CD8-positive, alpha-beta memory T cell (primary cell): ENCODE data around the gene TDG. TPM values are rescaled to one million over a fixed set of nuclear protein-coding genes. Genes with fewer than 3 reads are reported as not detected.
A peak's percentile ranks its signal among the peaks of the same experiment; 100 is the strongest.

Source experiments
- CTCF ChIA-PET: fragments of 350-600 bp; sonication (Branson Sonifier 250); formaldehyde crosslinking; loops from one replicate; lab custom pipeline; 2021; ENCODE audit warnings: antibody characterized with exemption; lab: Charles Lee
- POLR2A ChIA-PET: fragments of 350-600 bp; sonication (Branson Sonifier 250); formaldehyde crosslinking; loops from one replicate; lab custom pipeline; 2021; ENCODE audit warnings: antibody characterized with exemption; lab: Charles Lee
- DNase-seq, 5 donors: peaks; one replicate each; pipeline versions ENCODE4 v3.0.0 to v3.0.0-alpha.2; 2020 to 2022; ENCODE audit warnings: mixed read lengths in 1 of 5
- H3K27ac ChIP-seq: one replicate; pipeline ENCODE4 v1.7.0; 2013; ENCODE audit warnings: low read depth, mild to moderate bottlenecking, low read length, moderate library complexity
- H3K27me3 ChIP-seq: 2 replicates; pipeline ENCODE4 v1.7.0; 2013; ENCODE audit warnings: low read length, mild to moderate bottlenecking; ENCODE audit not compliant: insufficient read depth, poor library complexity, severe bottlenecking
- H3K36me3 ChIP-seq: 2 replicates; pipeline ENCODE4 v1.7.0; 2013; ENCODE audit warnings: mild to moderate bottlenecking, low read length, moderate library complexity; ENCODE audit not compliant: insufficient read depth
- H3K4me1 ChIP-seq: 2 replicates; pipeline ENCODE4 v1.7.0; 2013; ENCODE audit warnings: mild to moderate bottlenecking, low read length, moderate library complexity; ENCODE audit not compliant: insufficient read depth
- H3K4me3 ChIP-seq: 2 replicates; pipeline ENCODE4 v1.7.0; 2013; ENCODE audit warnings: mild to moderate bottlenecking, low read length
- H3K9me3 ChIP-seq: 2 replicates; pipeline ENCODE4 v1.7.0; 2013; ENCODE audit warnings: mild to moderate bottlenecking, low read length
- H3K27ac Mint-ChIP-seq, 8 donors: one replicate each; pipeline ENCODE4 v1.8.0; 2020 to 2021; ENCODE audit warnings: mixed read lengths in 8 of 8, mild to moderate bottlenecking in 6 of 8, inconsistent platforms in 3 of 8, moderate library complexity in 3 of 8
- H3K27me3 Mint-ChIP-seq, 2 donors: one replicate each; pipeline ENCODE4 v1.8.0; 2020 to 2021; ENCODE audit warnings: mixed read lengths in 2 of 2, mild to moderate bottlenecking in 1 of 2, moderate library complexity in 1 of 2
- H3K36me3 Mint-ChIP-seq, 3 donors: one replicate each; pipeline ENCODE4 v1.8.0; 2020 to 2021; ENCODE audit warnings: mixed read lengths in 3 of 3, inconsistent platforms in 1 of 3, mild to moderate bottlenecking in 1 of 3
- H3K4me1 Mint-ChIP-seq, 3 donors: one replicate each; pipeline ENCODE4 v1.8.0; 2020 to 2021; ENCODE audit warnings: mixed read lengths in 3 of 3, inconsistent platforms in 1 of 3, mild to moderate bottlenecking in 1 of 3
- H3K4me3 Mint-ChIP-seq, 7 donors: one replicate each; pipeline ENCODE4 v1.8.0; 2020 to 2021; ENCODE audit warnings: mixed read lengths in 7 of 7, mild to moderate bottlenecking in 6 of 7, moderate library complexity in 4 of 7, inconsistent platforms in 2 of 7
- H3K9me3 Mint-ChIP-seq, 5 donors: one replicate each; pipeline ENCODE4 v1.8.0; 2020 to 2022; ENCODE audit warnings: mixed read lengths in 5 of 5, mild to moderate bottlenecking in 3 of 5, moderate library complexity in 2 of 5, inconsistent platforms in 1 of 5
- polyA plus RNA-seq: library from polyadenylated mRNA; unstranded; fragments of 300-500 nt; fragmentation: Illumina TruSeq; gene quantifications from one replicate; pipeline ENCODE4 v1.2.3, GENCODE V29; 2021
- total RNA-seq, 2 experiments: library from RNA; stranded (reverse); gene quantifications; one replicate each; pipeline ENCODE4 v1.2.3, GENCODE V29; 2021

TDG gene
- total and polyA plus RNA-seq, 3 experiments from 2014 or later = 24.1 to 52.6 (median 51.2) TPM

DNA sequence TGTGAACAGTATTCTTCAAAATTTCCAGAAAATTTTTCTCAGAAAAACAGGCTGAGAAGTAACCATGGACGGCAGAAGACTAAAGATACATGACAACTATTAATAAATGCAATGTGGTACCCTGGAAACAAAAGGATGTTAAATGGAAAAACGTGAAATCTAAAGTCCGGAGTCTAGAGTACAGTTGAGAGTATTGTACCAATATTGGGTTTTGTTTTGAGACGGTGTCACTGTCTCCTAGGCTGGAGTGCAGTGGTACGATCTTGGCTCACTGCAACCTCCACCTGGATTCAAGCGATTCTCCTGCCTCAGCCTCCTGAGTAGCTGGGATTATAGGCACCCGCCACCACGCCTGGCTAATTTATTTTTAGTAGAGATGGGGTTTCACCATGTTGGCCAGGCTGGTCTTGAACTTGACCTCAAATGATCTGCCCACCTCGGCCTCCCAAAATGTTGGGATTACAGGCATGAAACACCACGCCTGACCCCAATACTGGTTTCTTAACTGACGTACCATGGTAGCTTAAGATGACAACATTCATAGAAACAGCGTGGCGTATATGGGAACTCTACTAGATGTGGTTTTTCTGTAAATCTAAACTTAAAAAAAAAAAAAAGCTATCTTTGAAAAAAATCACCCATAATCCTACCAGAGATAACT lies 16.8 kb upstream of the TDG start:
- H3K27me3 Mint-ChIP-seq = no peaks in the 10 kb centered on the region
- CTCF ChIA-PET = interaction anchor here (1.0 to 1.1 kb wide), 2 partner anchors 9 to 13 kb away, joined by 3 read pairs; no protein-coding TSS in a partner anchor
- Histone ChIP-seq H3K27me3 (no peaks in the 10 kb centered on the region), H3K27ac (no peak overlapping the region), H3K4me1 (no peaks in the 10 kb centered on the region), H3K36me3 (peaks cover 72% of the 10 kb centered on the region), H3K4me3 (no peak overlapping the region), H3K9me3 (no peaks in the 10 kb centered on the region)
- peaks cover 9 to 33% (median 30%) of the 10 kb centered on the region in 3 donors for H3K4me1 Mint-ChIP-seq
- POLR2A ChIA-PET = interaction anchor here (0.7 kb wide), 1 partner anchor 17 kb away, joined by 5 read pairs; the partner anchor contains the start of gene TDG
- DNase-seq = no peak
- peak overlapping the region in 7 of 8 donors; percentile 43 to 70 (median 63) for H3K27ac Mint-ChIP-seq
- no peaks in the 10 kb centered on the region for H3K9me3 Mint-ChIP-seq
- H3K4me3 Mint-ChIP-seq = no peak overlapping the region
- H3K36me3 Mint-ChIP-seq = peaks cover 4 to 94% (median 29%) of the 10 kb centered on the region in 3 donors

- H3K4me1 ChIP-seq = peaks cover 14% of the 10 kb centered on the region
- Mint-ChIP-seq H3K4me3 (peak overlapping the region in 1 of 7 donors; percentile 8), H3K27ac (peak overlapping the region in 5 of 8 donors; percentile 30 to 81 (median 77)), H3K36me3 (peaks cover 0 to 78% (median 20%) of the 10 kb centered on the region in 3 donors), H3K27me3 (peaks cover 0 to 3% of the 10 kb centered on the region in 2 donors), H3K4me1 (peaks cover 33 to 61% (median 59%) of the 10 kb centered on the region in 3 donors), H3K9me3 (no peaks in the 10 kb centered on the region)
- H3K27me3 ChIP-seq = no peaks in the 10 kb centered on the region
- H3K36me3 ChIP-seq = peaks cover 39% of the 10 kb centered on the region
- POLR2A ChIA-PET = interaction anchor here (1.0 kb wide), 1 partner anchor 14 kb away, joined by 5 read pairs; the partner anchor contains the start of gene TDG
- no peak for DNase-seq
- CTCF ChIA-PET = interaction anchor here (1.0 to 1.7 kb wide), 2 partner anchors 13 to 157 kb away, joined by 3 to 6 read pairs; partner anchors contain the start of gene TDG
- no peak overlapping the region for H3K27ac ChIP-seq
- H3K4me3 ChIP-seq = no peak overlapping the region
- H3K9me3 ChIP-seq = no peaks in the 10 kb centered on the region
Measured at GRCh38 chr12:103952497-103952896, 13.2 kb upstream of the TDG start.

DNA sequence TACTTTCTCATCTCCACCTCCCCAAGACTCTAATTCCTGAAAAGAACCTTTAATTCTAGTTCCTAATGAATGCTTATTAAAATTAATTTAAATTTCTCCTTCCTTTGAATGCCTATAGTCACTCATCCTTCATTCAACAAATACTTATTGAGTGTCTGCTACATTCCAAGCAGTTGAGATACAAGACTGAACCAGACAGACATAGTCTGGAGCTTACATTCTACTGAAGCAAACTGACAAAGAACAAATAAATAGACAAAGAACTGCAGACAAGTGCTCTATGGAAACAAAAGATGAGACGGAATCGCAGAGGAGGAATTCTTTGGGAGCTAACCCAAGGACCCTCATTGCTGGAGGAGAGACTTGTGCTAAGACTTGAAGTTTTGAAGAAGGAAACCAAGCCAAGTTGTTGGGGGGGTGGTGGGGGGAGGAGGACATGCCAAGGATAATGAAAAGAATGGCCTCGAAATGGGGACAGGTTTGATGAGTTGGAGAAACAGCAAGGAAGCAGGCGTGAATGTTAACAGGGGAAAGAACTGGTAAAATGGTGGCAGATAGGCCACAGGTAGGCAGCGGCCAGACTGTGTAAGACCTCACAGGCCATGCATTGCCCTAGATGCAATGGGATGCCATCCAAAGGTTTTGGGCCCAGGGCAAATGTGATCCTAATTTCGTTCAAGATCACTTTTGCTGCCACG lies 9.7 kb upstream of the TDG start:
- H3K27ac ChIP-seq = peak overlapping the region; percentile 71
- H3K4me1 Mint-ChIP-seq = peaks cover 34 to 54% (median 45%) of the 10 kb centered on the region in 3 donors
- peak overlapping the region; percentile 96 to 100 (median 99) for H3K4me3 Mint-ChIP-seq
- H3K36me3 Mint-ChIP-seq = peaks cover 0 to 45% (median 4%) of the 10 kb centered on the region in 3 donors
- H3K9me3 Mint-ChIP-seq = no peaks in the 10 kb centered on the region
- H3K27me3 Mint-ChIP-seq = peaks cover 0 to 3% of the 10 kb centered on the region in 2 donors
- no peaks in the 10 kb centered on the region for H3K27me3 ChIP-seq
- DNase-seq = no peak
- ChIA-PET POLR2A (interaction anchor here (0.7 to 2.3 kb wide), 7 partner anchors 10 to 182 kb away, joined by 3 to 52 read pairs (median 4); partner anchors contain the start of genes HSP90B1, NFYB, NT5DC3 and TDG), CTCF (interaction anchor here (1.9 to 2.4 kb wide), 3 partner anchors 10 to 27 kb away, joined by 4 to 23 read pairs (median 11); partner anchors contain the start of genes HSP90B1 and TDG)
- H3K4me1 ChIP-seq = peaks cover 14% of the 10 kb centered on the region
- H3K4me3 ChIP-seq = peak overlapping the region; percentile 71
- no peaks in the 10 kb centered on the region for H3K9me3 ChIP-seq
- H3K27ac Mint-ChIP-seq = peak overlapping the region; percentile 93 to 99 (median 99)
- peaks cover 17% of the 10 kb centered on the region for H3K36me3 ChIP-seq

DNA sequence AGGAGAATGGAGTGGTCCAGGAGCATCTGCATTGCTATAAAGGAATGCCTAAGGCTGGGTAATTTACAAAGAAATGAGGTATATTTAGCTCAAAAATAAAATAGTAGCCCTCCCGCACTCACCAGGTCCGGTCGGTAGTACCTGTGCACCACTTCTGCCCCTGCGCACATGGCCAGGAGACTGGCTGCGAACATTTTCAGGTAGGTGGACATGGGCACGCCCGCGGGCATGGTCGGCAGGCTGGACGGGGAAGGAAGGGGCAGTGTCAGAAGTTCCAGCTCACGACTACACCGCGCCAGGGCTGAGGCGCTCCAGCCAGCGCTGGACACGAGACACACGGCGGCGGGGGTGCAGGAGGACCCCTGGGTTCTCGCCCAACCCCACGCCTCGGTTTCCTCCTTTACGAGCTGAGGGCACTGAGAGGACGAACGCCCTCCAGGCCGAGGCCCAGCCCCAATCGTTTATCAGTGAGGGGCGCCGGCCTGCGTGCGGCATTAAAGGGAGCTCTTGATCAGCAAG lies 9.1 kb upstream of the TDG start:
- ChIA-PET CTCF (interaction anchor here (1.0 to 2.4 kb wide), 4 partner anchors 9 to 153 kb away, joined by 3 to 23 read pairs (median 8); partner anchors contain the start of genes HSP90B1 and TDG), POLR2A (interaction anchor here (0.7 to 2.3 kb wide), 7 partner anchors 9 to 182 kb away, joined by 3 to 52 read pairs (median 4); partner anchors contain the start of genes HSP90B1, NFYB, NT5DC3 and TDG)
- Mint-ChIP-seq H3K27ac (peak overlapping the region; percentile 93 to 99 (median 99)), H3K36me3 (peaks cover 0 to 42% (median 4%) of the 10 kb centered on the region in 3 donors), H3K9me3 (no peaks in the 10 kb centered on the region), H3K27me3 (peaks cover 0 to 3% of the 10 kb centered on the region in 2 donors), H3K4me1 (peaks cover 34 to 54% (median 45%) of the 10 kb centered on the region in 3 donors), H3K4me3 (peak overlapping the region; percentile 96 to 100 (median 99))
- DNase-seq = peak in 1 of 5 donors; percentile 2
- peaks cover 14% of the 10 kb centered on the region for H3K36me3 ChIP-seq
- peaks cover 14% of the 10 kb centered on the region for H3K4me1 ChIP-seq
- no peaks in the 10 kb centered on the region for H3K9me3 ChIP-seq
- peak overlapping the region; percentile 71 for H3K4me3 ChIP-seq
- peak overlapping the region; percentile 71 for H3K27ac ChIP-seq
- H3K27me3 ChIP-seq = no peaks in the 10 kb centered on the region

DNA sequence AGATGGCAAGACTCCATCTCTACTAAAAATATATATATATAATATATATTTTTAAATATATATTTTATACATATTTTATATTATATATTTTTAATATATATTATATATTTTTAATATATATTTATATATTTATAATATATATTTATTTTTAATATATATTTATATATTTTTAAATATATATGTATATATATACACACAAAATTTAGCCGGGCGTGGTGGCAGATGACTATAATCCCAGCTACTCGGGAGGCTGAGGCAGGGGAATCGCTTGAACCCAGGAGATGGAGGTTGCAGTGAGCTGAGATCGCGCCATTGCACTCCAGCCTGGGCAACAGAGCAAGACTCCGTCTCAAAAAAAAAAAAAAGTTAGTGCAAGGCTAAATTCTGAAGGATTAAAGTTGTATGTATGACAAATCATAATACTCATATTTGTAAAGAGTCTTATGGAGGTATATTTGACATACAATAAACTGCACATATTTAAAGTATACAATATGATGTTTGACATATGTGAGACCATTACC lies 7.7 kb upstream of the TDG start:
- no peaks in the 10 kb centered on the region for H3K9me3 ChIP-seq
- peaks cover 14% of the 10 kb centered on the region for H3K4me1 ChIP-seq
- Mint-ChIP-seq H3K27ac (peak overlapping the region; percentile 93 to 99 (median 99)), H3K9me3 (no peaks in the 10 kb centered on the region), H3K4me1 (peaks cover 31 to 45% (median 35%) of the 10 kb centered on the region in 3 donors), H3K27me3 (peaks cover 0 to 3% of the 10 kb centered on the region in 2 donors), H3K36me3 (peaks cover 0 to 30% (median 2%) of the 10 kb centered on the region in 3 donors), H3K4me3 (peak overlapping the region; percentile 96 to 100 (median 99))
- no peak overlapping the region for H3K4me3 ChIP-seq
- ChIA-PET POLR2A (interaction anchor here (0.6 kb wide), 1 partner anchor 7 kb away, joined by 4 read pairs; no protein-coding TSS in a partner anchor), CTCF (interaction anchor here (1.2 to 2.4 kb wide), 2 partner anchors 8 kb away, joined by 3 to 23 read pairs; partner anchors contain the start of gene TDG)
- no peaks in the 10 kb centered on the region for H3K27me3 ChIP-seq
- peak overlapping the region; percentile 71 for H3K27ac ChIP-seq
- H3K36me3 ChIP-seq = peaks cover 8% of the 10 kb centered on the region
- no peak for DNase-seq

GRCh38 chr12:103958621-103959020 lies 7.1 kb upstream of the TDG start:
- no peak for DNase-seq
- Histone ChIP-seq H3K4me3 (no peak overlapping the region), H3K27ac (no peak overlapping the region), H3K4me1 (peaks cover 14% of the 10 kb centered on the region), H3K27me3 (no peaks in the 10 kb centered on the region), H3K36me3 (peaks cover 1% of the 10 kb centered on the region), H3K9me3 (no peaks in the 10 kb centered on the region)
- H3K4me3 Mint-ChIP-seq = peak overlapping the region in 3 of 7 donors; percentile 31 to 73 (median 68)
- H3K36me3 Mint-ChIP-seq = peaks cover 0 to 23% (median 3%) of the 10 kb centered on the region in 3 donors
- CTCF ChIA-PET = interaction anchor here (1.2 kb wide), 1 partner anchor 9 kb away, joined by 3 read pairs; no protein-coding TSS in a partner anchor
- POLR2A ChIA-PET = no interaction called here
- peaks cover 0 to 3% of the 10 kb centered on the region in 2 donors for H3K27me3 Mint-ChIP-seq
- H3K4me1 Mint-ChIP-seq = peaks cover 31 to 43% (median 38%) of the 10 kb centered on the region in 3 donors
- H3K27ac Mint-ChIP-seq = peak overlapping the region in 6 of 8 donors; percentile 45 to 86 (median 60)
- no peaks in the 10 kb centered on the region for H3K9me3 Mint-ChIP-seq
